Breast epithelium (tissue), 4 donors: ENCODE results near the gene RBM33. TPM values are rescaled to one million over a fixed set of nuclear protein-coding genes. Genes with fewer than 3 reads are reported as not detected.

Experiments used
- DNase-seq, 2 donors: peaks; one replicate each; pipeline ENCODE4 v3.0.0-alpha.2; 2019; ENCODE audit warnings: low spot score in 2 of 2
- H3K27ac ChIP-seq, 2 donors: fragments of 200-600 bp; sonication (generic) in 1 of 2; one replicate each; pipeline ENCODE4 v1.5.1; 2016 to 2019; ENCODE audit warnings: mild to moderate bottlenecking in 1 of 2
- H3K27me3 ChIP-seq, 2 donors: fragments of 200-600 bp; sonication (generic) in 1 of 2; one replicate each; pipeline versions ENCODE4 v1.5.1 to v1.6.0; 2017 to 2019; ENCODE audit warnings: control low read depth in 1 of 2, mild to moderate bottlenecking in 1 of 2
- H3K36me3 ChIP-seq: fragments of 200-600 bp; one replicate; pipeline ENCODE4 v1.5.1; 2019
- H3K4me1 ChIP-seq, 2 donors: fragments of 200-600 bp; sonication (generic); one replicate each; pipeline ENCODE4 v1.5.1; 2016 to 2019; ENCODE audit warnings: control low read depth in 1 of 2
- H3K4me3 ChIP-seq, 3 donors: fragments of 200-600 bp; sonication (generic); 1 replicate in 2 of 3; 2 replicates in 1 of 3; pipeline ENCODE4 v1.5.1; 2016 to 2019; ENCODE audit warnings: mild to moderate bottlenecking in 3 of 3, moderate library complexity in 2 of 3
- H3K9me3 ChIP-seq, 2 donors: fragments of 200-600 bp; sonication (generic) in 1 of 2; one replicate each; pipeline ENCODE4 v1.5.1; 2016 to 2019; ENCODE audit warnings: control low read depth in 1 of 2
- POLR2A ChIP-seq: fragments of 450-650 bp; IDR thresholded peaks from one replicate; pipeline ENCODE4 v1.6.1; 2016; ENCODE audit warnings: antibody characterized with exemption, mild to moderate bottlenecking, moderate library complexity
- POLR2AphosphoS5 ChIP-seq, 3 donors: sonication (generic); formaldehyde crosslinking; IDR thresholded peaks; one replicate each; pipeline ENCODE4 v1.6.1; 2017; ENCODE audit warnings: antibody characterized with exemption in 3 of 3
- intact Hi-C: fragments of 100-400 bp; cut with DNase I; formaldehyde crosslinking; loops from one replicate; pipeline ENCODE4 v1.15.1; 2023; ENCODE audit warnings: low total_unique reads
- total RNA-seq, 3 donors: library from RNA; depleted of rRNA; stranded (reverse); fragments of >200 nt; gene quantifications; one replicate each; pipeline ENCODE4 v1.1.0, GENCODE V29; 2016
- TF ChIP-seq, protein P1 (sequence below), 3 donors: fragments of 450-650 bp; IDR thresholded peaks; one replicate each; pipeline ENCODE4 v1.5.1; 2016 to 2017; ENCODE audit warnings: antibody characterized with exemption in 3 of 3, mild to moderate bottlenecking in 3 of 3, moderate library complexity in 3 of 3

RBM33 gene
- total RNA-seq, 3 donors from 2014 or later: 34.9 to 58.8 (median 46.5) TPM

DNA sequence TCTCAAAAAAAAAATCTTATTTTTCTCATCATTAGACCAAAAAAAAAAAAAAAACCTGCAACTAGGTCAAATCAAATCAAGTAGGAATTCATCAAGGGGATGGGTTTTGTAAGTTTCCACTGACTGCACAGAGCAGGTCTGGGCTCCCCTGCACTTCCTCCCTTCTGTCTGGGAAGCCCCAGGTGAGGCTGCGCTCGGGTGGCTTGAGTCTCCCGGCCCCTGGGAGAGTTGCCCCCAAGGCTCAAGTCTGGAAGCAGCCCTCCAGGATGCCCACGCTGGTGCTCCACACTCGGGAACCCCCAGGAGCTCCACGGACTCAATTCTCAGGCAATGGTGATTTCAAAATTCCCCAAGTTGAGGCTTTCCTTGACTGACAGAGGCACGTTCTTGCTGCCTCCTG lies 41.7 kb upstream of the RBM33 start:
- no peaks in the 10 kb centered on the region for H3K36me3 ChIP-seq
- no peaks in the 10 kb centered on the region for H3K9me3 ChIP-seq
- TF ChIP-seq POLR2A (no peak), POLR2AphosphoS5 (IDR thresholded peaks at IDR 0.05) (no peak)
- TF ChIP-seq, protein P1, sequence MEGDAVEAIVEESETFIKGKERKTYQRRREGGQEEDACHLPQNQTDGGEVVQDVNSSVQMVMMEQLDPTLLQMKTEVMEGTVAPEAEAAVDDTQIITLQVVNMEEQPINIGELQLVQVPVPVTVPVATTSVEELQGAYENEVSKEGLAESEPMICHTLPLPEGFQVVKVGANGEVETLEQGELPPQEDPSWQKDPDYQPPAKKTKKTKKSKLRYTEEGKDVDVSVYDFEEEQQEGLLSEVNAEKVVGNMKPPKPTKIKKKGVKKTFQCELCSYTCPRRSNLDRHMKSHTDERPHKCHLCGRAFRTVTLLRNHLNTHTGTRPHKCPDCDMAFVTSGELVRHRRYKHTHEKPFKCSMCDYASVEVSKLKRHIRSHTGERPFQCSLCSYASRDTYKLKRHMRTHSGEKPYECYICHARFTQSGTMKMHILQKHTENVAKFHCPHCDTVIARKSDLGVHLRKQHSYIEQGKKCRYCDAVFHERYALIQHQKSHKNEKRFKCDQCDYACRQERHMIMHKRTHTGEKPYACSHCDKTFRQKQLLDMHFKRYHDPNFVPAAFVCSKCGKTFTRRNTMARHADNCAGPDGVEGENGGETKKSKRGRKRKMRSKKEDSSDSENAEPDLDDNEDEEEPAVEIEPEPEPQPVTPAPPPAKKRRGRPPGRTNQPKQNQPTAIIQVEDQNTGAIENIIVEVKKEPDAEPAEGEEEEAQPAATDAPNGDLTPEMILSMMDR (IDR thresholded peaks at IDR 0.05): no peak
- DNase-seq: no peak
- intact Hi-C loops: no loop called here
- H3K4me1 ChIP-seq: no peaks in the 10 kb centered on the region
- no peak overlapping the region for H3K27ac ChIP-seq
- H3K27me3 ChIP-seq: peaks cover 0 to 4% of the 10 kb centered on the region in 2 donors
- no peak overlapping the region for H3K4me3 ChIP-seq

DNA sequence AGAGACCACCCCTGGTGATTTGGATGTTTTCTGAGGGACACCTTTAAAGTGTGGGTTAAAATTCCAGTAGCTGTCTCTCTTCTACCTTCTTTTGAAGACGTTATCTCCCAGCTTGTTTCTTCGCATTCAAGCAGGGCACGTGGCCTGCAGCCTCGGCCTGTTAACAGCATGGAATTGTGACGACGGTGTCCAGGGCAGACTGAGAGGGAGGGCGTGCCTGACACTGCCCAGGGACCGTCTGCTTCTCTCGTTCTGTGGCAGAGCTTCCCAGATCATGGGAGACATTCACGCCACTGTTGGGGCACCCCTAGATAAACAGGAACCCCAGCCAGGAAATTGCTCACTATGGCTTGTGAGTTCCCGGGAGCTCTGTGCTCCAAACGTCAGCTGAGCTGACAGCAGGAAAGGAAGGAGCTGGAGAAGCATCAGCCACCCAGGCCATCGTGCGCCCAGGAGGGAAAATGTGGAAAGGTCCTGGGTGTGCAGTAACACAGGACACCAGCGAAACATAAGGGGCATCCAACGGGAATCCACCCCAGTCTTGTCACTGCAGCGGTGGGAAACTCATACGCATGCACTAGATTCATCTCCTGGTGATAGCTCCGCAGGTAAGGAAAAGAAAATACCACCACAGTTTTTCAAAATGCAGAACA lies 41.1 kb upstream of the RBM33 start:
- no peaks in the 10 kb centered on the region for H3K36me3 ChIP-seq
- H3K27me3 ChIP-seq: peaks cover 0 to 4% of the 10 kb centered on the region in 2 donors
- no peaks in the 10 kb centered on the region for H3K9me3 ChIP-seq
- no peaks in the 10 kb centered on the region for H3K4me1 ChIP-seq
- intact Hi-C loops: no loop called here
- TF ChIP-seq POLR2AphosphoS5 (IDR thresholded peaks at IDR 0.05) (no peak), POLR2A (no peak)
- TF ChIP-seq, protein P1 (IDR thresholded peaks at IDR 0.05): no peak
- no peak for DNase-seq
- no peak overlapping the region for H3K27ac ChIP-seq
- no peak overlapping the region for H3K4me3 ChIP-seq

DNA sequence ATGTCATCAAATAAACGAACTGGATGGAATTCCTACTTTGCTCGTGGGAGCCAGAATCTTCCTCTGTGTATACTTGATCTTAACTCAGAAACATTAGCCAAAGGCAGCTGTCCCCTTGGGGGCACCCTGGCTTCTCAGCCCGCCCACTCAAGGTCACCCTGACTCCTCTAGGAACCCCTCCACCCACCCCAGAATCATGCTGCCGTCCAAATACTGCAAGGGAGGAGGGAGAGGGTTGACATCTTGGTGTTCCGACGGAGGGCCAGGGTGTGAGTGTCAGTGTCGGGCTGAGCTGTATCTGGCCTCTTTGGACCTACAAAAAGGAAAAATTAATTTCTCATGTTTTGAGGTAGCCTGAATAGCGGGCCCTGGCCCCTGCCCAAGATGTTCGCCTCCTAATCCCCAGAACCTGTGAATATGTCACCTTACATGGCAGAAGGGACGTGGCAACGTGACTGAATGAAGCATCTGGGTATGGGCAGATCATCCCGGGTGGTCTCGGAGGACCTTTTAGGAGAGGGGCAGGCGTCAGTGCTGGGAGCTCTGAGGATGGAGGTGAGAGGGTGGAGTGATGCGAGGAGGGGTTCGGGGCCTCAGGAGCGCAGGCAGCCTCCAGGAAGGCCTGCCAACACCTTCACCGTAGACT lies 40.5 kb upstream of the RBM33 start:
- Histone ChIP-seq H3K36me3 (no peaks in the 10 kb centered on the region), H3K27me3 (peaks cover 0 to 2% of the 10 kb centered on the region in 2 donors), H3K27ac (no peak overlapping the region), H3K9me3 (no peaks in the 10 kb centered on the region), H3K4me1 (no peaks in the 10 kb centered on the region), H3K4me3 (no peak overlapping the region)
- intact Hi-C loops: no loop called here
- TF ChIP-seq POLR2AphosphoS5 (IDR thresholded peaks at IDR 0.05): no peak
- TF ChIP-seq, protein P1 (IDR thresholded peaks at IDR 0.05): no peak
- no peak for TF ChIP-seq POLR2A
- DNase-seq: no peak

DNA sequence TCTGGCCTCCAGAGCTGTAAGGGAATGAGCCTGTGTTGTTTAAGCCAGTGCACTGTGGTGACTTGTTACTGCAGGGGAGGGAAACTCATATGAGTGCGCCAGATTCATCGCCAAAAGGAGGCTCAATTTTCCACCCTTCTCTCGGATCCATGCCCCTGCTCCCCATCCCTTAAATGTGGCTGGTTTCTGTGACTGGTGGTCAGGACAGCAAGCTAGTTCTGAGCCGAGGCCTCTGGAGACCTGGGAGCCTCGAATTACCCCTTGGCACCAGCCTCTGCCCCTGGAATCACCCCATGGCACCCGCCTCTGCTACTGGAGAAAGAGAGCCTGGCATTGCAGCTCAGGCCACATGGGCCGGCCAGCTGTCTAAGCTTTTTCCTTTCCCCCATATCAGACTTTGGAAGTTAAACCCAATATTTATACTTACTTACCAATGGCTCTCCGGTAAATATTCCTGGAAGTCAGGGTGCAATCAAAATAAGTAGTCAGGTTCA lies 39.9 kb upstream of the RBM33 start:
- H3K27me3 ChIP-seq: no peaks in the 10 kb centered on the region
- intact Hi-C loops: no loop called here

More for the DNA sequence above, 39.9 kb upstream of the RBM33 start:
- H3K36me3 ChIP-seq: no peaks in the 10 kb centered on the region
- H3K27ac ChIP-seq: no peak overlapping the region
- TF ChIP-seq POLR2AphosphoS5 (IDR thresholded peaks at IDR 0.05): no peak
- TF ChIP-seq, protein P1 (IDR thresholded peaks at IDR 0.05): no peak
- TF ChIP-seq POLR2A: no peak
- H3K4me1 ChIP-seq: no peaks in the 10 kb centered on the region
- H3K4me3 ChIP-seq: no peak overlapping the region
- no peaks in the 10 kb centered on the region for H3K9me3 ChIP-seq
- no peak for DNase-seq
